HEK293 (cell line): ENCODE results near the gene NEK10.

Experiments
- CTCF ChIA-PET: fragments of 350-600 bp; formaldehyde crosslinking; extraction: SDS; loops from one replicate; lab custom pipeline; 2021; ENCODE audit warnings: antibody characterized with exemption; lab: Yijun Ruan, JAX
- POLR2A ChIA-PET: fragments of 300-600 bp; formaldehyde crosslinking; extraction: SDS; loops from one replicate; lab custom pipeline; 2020; ENCODE audit warnings: antibody characterized with exemption, inconsistent platforms; lab: Yijun Ruan, JAX
- H3K27ac ChIP-seq: fragments of 200-500 bp; sonication (Bioruptor generic); 2 replicates; pipeline ENCODE4 v1.5.1; 2014; ENCODE audit warnings: low read depth, low read length, control low read depth, inconsistent platforms; ENCODE audit errors: extremely low read depth
- H3K36me3 ChIP-seq, 2 experiments: fragments of 200-500 bp in 1 of 2; sonication (Bioruptor generic) in 1 of 2; 1 replicate in 1 of 2; 2 replicates in 1 of 2; pipeline ENCODE4 v1.5.1; 2014 to 2017; ENCODE audit warnings: inconsistent platforms in 2 of 2, low read length in 2 of 2; ENCODE audit not compliant: control insufficient read depth in 2 of 2, insufficient read depth in 1 of 2
- H3K4me1 ChIP-seq: fragments of 200-500 bp; sonication (Bioruptor generic); 2 replicates; pipeline ENCODE4 v1.5.1; 2014; ENCODE audit warnings: mild to moderate bottlenecking, low read length, inconsistent platforms; ENCODE audit not compliant: control insufficient read depth, insufficient read depth
- H3K4me3 ChIP-seq: 2 replicates; pipeline ENCODE4 v1.5.1; 2011; ENCODE audit warnings: low read depth, mild to moderate bottlenecking, control low read depth, low read length, moderate library complexity
- H3K9me3 ChIP-seq: fragments of 200-500 bp; sonication (Bioruptor generic); 2 replicates; pipeline ENCODE4 v1.5.1; 2014; ENCODE audit warnings: low read depth, low read length, inconsistent platforms; ENCODE audit not compliant: control insufficient read depth, insufficient read depth
- HOXD13 ChIP-seq: sonication (generic); formaldehyde crosslinking; IDR thresholded peaks from 2 replicates; pipeline ENCODE4 v1.8.0; 2022; ENCODE audit warnings: missing genetic modification reagents, borderline replicate concordance
- MYNN ChIP-seq: fragments of 450-650 bp; formaldehyde crosslinking; IDR thresholded peaks from 2 replicates; pipeline ENCODE4 v1.5.1; 2016; ENCODE audit warnings: missing biosample characterization, missing genetic modification characterization, borderline replicate concordance
- RBAK ChIP-seq: fragments of 450-650 bp; formaldehyde crosslinking; IDR thresholded peaks from 2 replicates; pipeline ENCODE4 v1.5.1; 2016; ENCODE audit warnings: missing biosample characterization, missing genetic modification characterization
- SCRT2 ChIP-seq: fragments of 450-650 bp; formaldehyde crosslinking; IDR thresholded peaks from 2 replicates; pipeline ENCODE4 v1.5.1; 2016; ENCODE audit warnings: missing biosample characterization, missing genetic modification characterization
- SETDB1 ChIP-seq: IDR thresholded peaks from one replicate; pipeline ENCODE4 v1.6.1; 2017; ENCODE audit warnings: mild to moderate bottlenecking, low read length, moderate library complexity, mixed read lengths; ENCODE audit not compliant: insufficient read length
- WT1 ChIP-seq: fragments of 450-650 bp; formaldehyde crosslinking; IDR thresholded peaks from 2 replicates; pipeline ENCODE4 v1.5.1; 2016; ENCODE audit warnings: missing biosample characterization, missing genetic modification characterization
- YY2 ChIP-seq: fragments of 450-650 bp; formaldehyde crosslinking; IDR thresholded peaks from 2 replicates; pipeline ENCODE4 v1.5.1; 2016; ENCODE audit warnings: missing biosample characterization, missing genetic modification characterization
- ZBTB17 ChIP-seq: fragments of 450-650 bp; formaldehyde crosslinking; IDR thresholded peaks from 2 replicates; pipeline ENCODE4 v1.5.1; 2016; ENCODE audit warnings: missing biosample characterization, missing genetic modification characterization
- ZEB2 ChIP-seq: fragments of 450-650 bp; formaldehyde crosslinking; IDR thresholded peaks from 2 replicates; pipeline ENCODE4 v1.5.1; 2016; ENCODE audit warnings: missing biosample characterization, missing genetic modification characterization
- ZFHX2 ChIP-seq: fragments of 450-650 bp; formaldehyde crosslinking; conservative IDR thresholded peaks from 2 replicates; pipeline ENCODE4 v1.5.1; 2016; ENCODE audit warnings: missing biosample characterization, missing genetic modification characterization
- ZFP3 ChIP-seq: fragments of 450-650 bp; formaldehyde crosslinking; IDR thresholded peaks from 2 replicates; pipeline ENCODE4 v1.5.1; 2016; ENCODE audit warnings: low read depth, missing biosample characterization, missing genetic modification characterization
- ZNF169 ChIP-seq: fragments of 450-650 bp; formaldehyde crosslinking; IDR thresholded peaks from 2 replicates; pipeline ENCODE4 v1.5.1; 2016; ENCODE audit warnings: missing biosample characterization, missing genetic modification characterization
- ZNF202 ChIP-seq: fragments of 450-650 bp; formaldehyde crosslinking; IDR thresholded peaks from 2 replicates; pipeline ENCODE4 v1.5.1; 2016; ENCODE audit warnings: missing biosample characterization, missing genetic modification characterization, borderline replicate concordance
- ZNF274 ChIP-seq, 2 experiments: fragments of 200-500 bp in 1 of 2; fragments of 450-650 bp in 1 of 2; sonication (Bioruptor generic) in 1 of 2; formaldehyde crosslinking in 1 of 2; IDR thresholded peaks; 2 replicates each; pipeline versions ENCODE4 v1.5.1 to v1.6.1; 2014 to 2016; ENCODE audit warnings: borderline replicate concordance in 1 of 2, inconsistent platforms in 1 of 2, low read length in 1 of 2, missing biosample characterization in 1 of 2, missing genetic modification characterization in 1 of 2
- ZNF324 ChIP-seq: fragments of 450-650 bp; formaldehyde crosslinking; IDR thresholded peaks from 2 replicates; pipeline ENCODE4 v1.5.1; 2016; ENCODE audit warnings: missing biosample characterization, missing genetic modification characterization
- ZNF341 ChIP-seq: fragments of 450-650 bp; formaldehyde crosslinking; IDR thresholded peaks from 2 replicates; pipeline ENCODE4; 2016; ENCODE audit warnings: low read depth, missing biosample characterization, missing genetic modification characterization
- ZNF391 ChIP-seq: fragments of 450-650 bp; formaldehyde crosslinking; IDR thresholded peaks from 2 replicates; pipeline ENCODE4 v1.5.1; 2016; ENCODE audit warnings: low read depth, missing biosample characterization, missing genetic modification characterization, borderline replicate concordance
- ZNF549 ChIP-seq: fragments of 450-650 bp; IDR thresholded peaks from 2 replicates; pipeline ENCODE4 v1.5.1; 2018; ENCODE audit warnings: missing biosample characterization, missing genetic modification characterization, mild to moderate bottlenecking, inconsistent platforms, moderate library complexity
- ZNF610 ChIP-seq: fragments of 450-650 bp; formaldehyde crosslinking; IDR thresholded peaks from 2 replicates; pipeline ENCODE4 v1.5.1; 2016; ENCODE audit warnings: missing biosample characterization, missing genetic modification characterization, borderline replicate concordance
- ZNF621 ChIP-seq: fragments of 450-650 bp; formaldehyde crosslinking; IDR thresholded peaks from 2 replicates; pipeline ENCODE4 v1.5.1; 2017; ENCODE audit warnings: missing biosample characterization, missing genetic modification characterization
- ZNF623 ChIP-seq: fragments of 450-650 bp; formaldehyde crosslinking; IDR thresholded peaks from 2 replicates; pipeline ENCODE4 v1.5.1; 2016; ENCODE audit warnings: missing biosample characterization, missing genetic modification characterization
- ZNF658 ChIP-seq: fragments of 450-650 bp; formaldehyde crosslinking; IDR thresholded peaks from 2 replicates; pipeline ENCODE4; 2016; ENCODE audit warnings: missing biosample characterization, missing genetic modification characterization
- ZNF791 ChIP-seq: fragments of 450-650 bp; formaldehyde crosslinking; IDR thresholded peaks from 2 replicates; pipeline ENCODE4 v1.5.1; 2016; ENCODE audit warnings: missing biosample characterization, missing genetic modification characterization
- TF ChIP-seq, protein P1 (sequence below): fragments of 450-650 bp; formaldehyde crosslinking; IDR thresholded peaks from 2 replicates; pipeline ENCODE4 v1.5.1; 2016; ENCODE audit warnings: missing biosample characterization, missing genetic modification characterization
- TF ChIP-seq, protein P2 (sequence below): fragments of 450-650 bp; formaldehyde crosslinking; IDR thresholded peaks from 2 replicates; pipeline ENCODE4 v1.5.1; 2016; ENCODE audit warnings: missing biosample characterization, missing genetic modification characterization, low read depth

NEK10 gene

DNA sequence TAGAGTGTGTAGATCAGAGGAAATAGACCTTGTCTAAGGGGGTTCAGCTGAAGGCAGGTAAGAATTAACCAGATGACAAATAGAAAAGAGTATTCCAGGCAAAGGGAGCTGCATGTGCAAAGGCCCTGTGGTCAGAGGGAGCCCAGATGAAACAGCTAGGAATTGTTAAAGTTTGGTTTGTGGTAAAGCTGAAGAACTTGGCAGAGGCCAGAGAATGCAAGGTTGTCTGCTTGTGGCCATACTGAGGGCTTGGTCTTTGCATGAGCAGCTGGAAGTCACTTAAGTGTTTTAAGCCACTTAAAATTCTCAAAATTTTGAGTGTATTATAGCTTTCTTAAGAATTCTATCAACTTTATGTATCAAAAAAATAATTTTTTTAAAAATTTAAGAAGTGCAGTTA lies 116.5 kb downstream of the NEK10 start:
- POLR2A ChIA-PET, result interaction anchor here (0.5 kb wide), 1 partner anchor 649 kb away, joined by 4 read pairs; no protein-coding TSS in a partner anchor
- Histone ChIP-seq H3K4me3 (no peak overlapping the region), H3K4me1 (no peaks in the 10 kb centered on the region), H3K9me3 (no peaks in the 10 kb centered on the region), H3K27ac (no peak overlapping the region), H3K36me3 (no peaks in the 10 kb centered on the region)
- TF ChIP-seq ZNF623 (tag by site-specific recombination) (peak; percentile 46), ZNF324 (no peak)
- CTCF ChIA-PET, result interaction anchor here (1.0 to 3.1 kb wide), 3 partner anchors 27 to 118 kb away, joined by 3 to 25 read pairs (median 4); no protein-coding TSS in a partner anchor

DNA sequence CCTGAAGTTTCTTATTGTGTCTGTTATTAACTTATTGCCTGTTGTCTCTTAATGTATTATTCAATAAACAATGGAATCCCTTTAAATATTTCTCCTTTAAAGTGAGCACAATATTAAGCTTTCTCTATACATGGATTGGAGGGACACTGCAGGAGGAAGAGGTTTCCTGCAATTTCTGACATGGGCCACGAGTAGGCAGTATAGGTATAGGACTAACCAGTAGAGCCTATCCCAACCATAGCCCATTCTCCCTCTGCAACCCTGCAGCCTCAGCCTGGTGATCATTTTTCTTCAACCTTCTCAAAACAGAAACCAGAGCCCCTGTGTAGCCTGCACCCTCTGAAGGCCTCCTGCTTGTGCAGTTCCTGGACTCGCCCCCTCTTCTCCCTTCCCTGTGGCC lies 124.8 kb downstream of the NEK10 start:
- no peak overlapping the region for H3K27ac ChIP-seq
- no peaks in the 10 kb centered on the region for H3K4me1 ChIP-seq
- H3K36me3 ChIP-seq, result no peaks in the 10 kb centered on the region
- TF ChIP-seq ZFP3 (tag by site-specific recombination) (no peak), ZNF169 (no peak), ZFHX2 (tag by site-specific recombination) (no peak)
- H3K9me3 ChIP-seq, result no peaks in the 10 kb centered on the region
- ChIA-PET CTCF (no interaction called here), POLR2A (no interaction called here)
- H3K4me3 ChIP-seq, result no peak overlapping the region

DNA sequence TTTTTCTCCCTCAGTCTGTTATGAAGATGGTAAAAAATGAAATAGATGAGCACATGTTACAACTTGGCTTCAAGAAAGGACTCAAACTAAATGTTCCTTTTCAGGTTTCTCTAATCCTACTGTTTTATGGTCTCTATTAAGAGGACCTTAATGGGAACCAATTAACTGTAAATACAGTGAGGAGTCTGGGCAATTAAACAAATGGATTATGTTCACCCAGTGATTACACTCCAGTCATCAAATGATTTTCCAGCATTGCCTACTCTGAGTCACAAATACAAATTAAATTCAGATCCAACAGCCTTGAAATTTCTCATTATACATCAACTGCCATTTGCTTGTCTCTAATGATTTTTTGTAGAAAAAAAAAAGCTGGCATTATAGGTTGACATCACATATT lies 129.2 kb downstream of the NEK10 start:
- H3K9me3 ChIP-seq, result no peaks in the 10 kb centered on the region
- TF ChIP-seq ZNF341 (tag by site-specific recombination), result no peak
- TF ChIP-seq ZEB2 (tag by site-specific recombination), result no peak
- TF ChIP-seq SETDB1, result no peak
- no peak for TF ChIP-seq RBAK
- TF ChIP-seq ZNF391, result no peak
- TF ChIP-seq, protein P1, sequence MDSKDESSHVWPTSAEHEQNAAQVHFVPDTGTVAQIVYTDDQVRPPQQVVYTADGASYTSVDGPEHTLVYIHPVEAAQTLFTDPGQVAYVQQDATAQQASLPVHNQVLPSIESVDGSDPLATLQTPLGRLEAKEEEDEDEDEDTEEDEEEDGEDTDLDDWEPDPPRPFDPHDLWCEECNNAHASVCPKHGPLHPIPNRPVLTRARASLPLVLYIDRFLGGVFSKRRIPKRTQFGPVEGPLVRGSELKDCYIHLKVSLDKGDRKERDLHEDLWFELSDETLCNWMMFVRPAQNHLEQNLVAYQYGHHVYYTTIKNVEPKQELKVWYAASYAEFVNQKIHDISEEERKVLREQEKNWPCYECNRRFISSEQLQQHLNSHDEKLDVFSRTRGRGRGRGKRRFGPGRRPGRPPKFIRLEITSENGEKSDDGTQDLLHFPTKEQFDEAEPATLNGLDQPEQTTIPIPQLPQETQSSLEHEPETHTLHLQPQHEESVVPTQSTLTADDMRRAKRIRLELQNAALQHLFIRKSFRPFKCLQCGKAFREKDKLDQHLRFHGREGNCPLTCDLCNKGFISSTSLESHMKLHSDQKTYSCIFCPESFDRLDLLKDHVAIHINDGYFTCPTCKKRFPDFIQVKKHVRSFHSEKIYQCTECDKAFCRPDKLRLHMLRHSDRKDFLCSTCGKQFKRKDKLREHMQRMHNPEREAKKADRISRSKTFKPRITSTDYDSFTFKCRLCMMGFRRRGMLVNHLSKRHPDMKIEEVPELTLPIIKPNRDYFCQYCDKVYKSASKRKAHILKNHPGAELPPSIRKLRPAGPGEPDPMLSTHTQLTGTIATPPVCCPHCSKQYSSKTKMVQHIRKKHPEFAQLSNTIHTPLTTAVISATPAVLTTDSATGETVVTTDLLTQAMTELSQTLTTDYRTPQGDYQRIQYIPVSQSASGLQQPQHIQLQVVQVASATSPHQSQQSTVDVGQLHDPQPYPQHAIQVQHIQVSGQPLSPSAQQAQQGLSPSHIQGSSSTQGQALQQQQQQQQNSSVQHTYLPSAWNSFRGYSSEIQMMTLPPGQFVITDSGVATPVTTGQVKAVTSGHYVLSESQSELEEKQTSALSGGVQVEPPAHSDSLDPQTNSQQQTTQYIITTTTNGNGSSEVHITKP (tag by site-specific recombination), result no peak
- TF ChIP-seq HOXD13, result no peak
- TF ChIP-seq, all 188 proteins: peak for 0

DNA sequence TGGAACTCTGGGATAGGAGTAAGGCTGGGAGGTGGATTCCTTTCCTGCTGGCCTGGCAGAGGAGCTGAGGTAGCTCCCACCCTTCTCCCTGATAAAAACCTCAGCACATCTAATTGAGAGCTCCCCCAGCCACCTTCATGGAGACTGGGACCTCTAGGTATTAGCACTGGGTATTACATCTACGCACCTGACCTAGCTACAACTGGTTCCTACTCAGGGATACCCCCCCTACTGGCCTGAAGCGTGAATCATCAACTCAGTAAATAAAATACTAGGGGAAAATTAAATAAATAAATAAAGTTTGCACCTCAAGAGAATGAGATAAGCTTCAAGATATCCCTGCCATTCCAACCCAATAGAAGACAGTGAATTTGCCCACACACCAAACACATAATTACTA lies 140.4 kb downstream of the NEK10 start:
- POLR2A ChIA-PET, result no interaction called here
- CTCF ChIA-PET, result no interaction called here
- Histone ChIP-seq H3K4me3 (no peak overlapping the region), H3K4me1 (no peaks in the 10 kb centered on the region), H3K9me3 (no peaks in the 10 kb centered on the region), H3K36me3 (no peaks in the 10 kb centered on the region), H3K27ac (no peak overlapping the region)
- TF ChIP-seq ZNF791 (no peak), WT1 (tag by site-specific recombination) (no peak), ZNF549 (no peak), ZBTB17 (tag by site-specific recombination) (no peak), ZNF658 (tag by site-specific recombination) (no peak), YY2 (no peak), ZNF274 (IDR thresholded peaks at IDR 0.05; ENCODE audit: low read length) (no peak), ZNF274 (tag by site-specific recombination; IDR thresholded peaks at IDR 0.05; ENCODE audit: borderline replicate concordance) (no peak), ZNF202 (tag by site-specific recombination) (no peak), SCRT2 (tag by site-specific recombination) (no peak), ZNF610 (tag by site-specific recombination) (no peak), ZNF621 (tag by site-specific recombination) (no peak), MYNN (tag by site-specific recombination) (no peak)
- TF ChIP-seq, protein P2, sequence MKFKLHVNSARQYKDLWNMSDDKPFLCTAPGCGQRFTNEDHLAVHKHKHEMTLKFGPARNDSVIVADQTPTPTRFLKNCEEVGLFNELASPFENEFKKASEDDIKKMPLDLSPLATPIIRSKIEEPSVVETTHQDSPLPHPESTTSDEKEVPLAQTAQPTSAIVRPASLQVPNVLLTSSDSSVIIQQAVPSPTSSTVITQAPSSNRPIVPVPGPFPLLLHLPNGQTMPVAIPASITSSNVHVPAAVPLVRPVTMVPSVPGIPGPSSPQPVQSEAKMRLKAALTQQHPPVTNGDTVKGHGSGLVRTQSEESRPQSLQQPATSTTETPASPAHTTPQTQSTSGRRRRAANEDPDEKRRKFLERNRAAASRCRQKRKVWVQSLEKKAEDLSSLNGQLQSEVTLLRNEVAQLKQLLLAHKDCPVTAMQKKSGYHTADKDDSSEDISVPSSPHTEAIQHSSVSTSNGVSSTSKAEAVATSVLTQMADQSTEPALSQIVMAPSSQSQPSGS, result no peak

More for the DNA sequence above, 129.2 kb downstream of the NEK10 start:
- CTCF ChIA-PET, result no interaction called here
- POLR2A ChIA-PET, result no interaction called here
- Histone ChIP-seq H3K4me1 (no peaks in the 10 kb centered on the region), H3K36me3 (no peaks in the 10 kb centered on the region), H3K4me3 (no peak overlapping the region), H3K27ac (no peak overlapping the region)
